ENCODE results near the gene MAST2. TPM values are rescaled to one million over a fixed set of nuclear protein-coding genes. Genes with fewer than 3 reads are reported as not detected.
"Not testable (repeated sequence)": the region's sequence is repeated elsewhere in the genome, so short reads cannot be mapped to it uniquely, and the experiment has no call there.

The MAST2 gene
- total RNA-seq, 2 experiments from 2014 or later = 20.9 to 23.7 TPM

- peaks cover 1% of the 10 kb centered on the region for H3K4me1 Mint-ChIP-seq
- no peak overlapping the region for H3K4me3 Mint-ChIP-seq
- peaks cover 23% of the 10 kb centered on the region for H3K36me3 Mint-ChIP-seq
- no peaks in the 10 kb centered on the region for H3K27me3 Mint-ChIP-seq
- POLR2A ChIA-PET = no interaction called here
- DNase-seq (no peak), ATAC-seq (ENCODE audit: low read depth) (no peak)
- H3K9me3 Mint-ChIP-seq = peaks cover 2% of the 10 kb centered on the region
- H3K27ac Mint-ChIP-seq = no peak overlapping the region
Measured at GRCh38 chr1:45824607-45825006, 21.2 kb downstream of the MAST2 start.

DNA sequence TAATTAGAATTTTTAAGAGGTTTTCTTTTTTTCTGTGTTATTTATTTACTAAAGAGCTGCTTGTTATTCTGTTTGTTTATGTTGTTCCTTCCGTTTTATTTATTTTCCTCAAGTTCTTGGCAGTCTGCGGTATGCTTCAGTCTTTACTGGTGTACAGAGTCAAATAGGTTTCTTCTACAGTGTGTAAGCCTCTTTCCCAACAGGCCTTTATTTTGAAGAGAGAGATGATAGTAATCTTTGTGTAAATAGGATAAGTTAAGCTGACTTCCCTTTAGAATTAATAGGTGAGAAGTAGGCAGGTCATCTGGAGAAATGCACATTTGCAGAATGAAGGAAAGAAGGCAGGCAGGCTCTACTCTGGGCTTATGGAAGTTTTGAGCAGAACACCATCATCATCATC is 23.8 kb downstream of the MAST2 start:
- Mint-ChIP-seq H3K9me3 (no peaks in the 10 kb centered on the region), H3K27me3 (no peaks in the 10 kb centered on the region), H3K36me3 (peaks cover 29% of the 10 kb centered on the region), H3K27ac (no peak overlapping the region), H3K4me3 (no peak overlapping the region), H3K4me1 (peaks cover under 1% of the 10 kb centered on the region)
- DNase-seq (no peak), ATAC-seq (ENCODE audit: low read depth) (no peak)
- POLR2A ChIA-PET = no interaction called here

DNA sequence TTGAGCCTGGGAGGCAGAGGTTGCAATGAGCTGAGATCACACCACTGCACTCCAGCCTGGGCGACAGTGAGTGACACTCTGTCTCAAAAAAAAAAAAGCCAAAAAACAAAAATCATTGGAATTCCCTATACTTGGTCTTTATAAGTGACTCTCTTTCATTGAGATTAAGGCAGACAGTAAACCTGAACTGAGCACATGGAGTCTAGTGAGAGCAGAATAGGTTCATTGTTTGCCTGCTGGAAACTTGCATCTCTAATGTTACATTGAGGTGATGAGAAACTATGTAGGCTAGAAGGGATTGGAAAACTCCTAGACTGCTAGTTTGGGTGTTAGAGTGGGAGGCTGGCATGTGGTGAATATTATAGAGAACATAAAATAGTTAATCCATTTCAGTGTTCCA is 25.4 kb downstream of the MAST2 start:
- Mint-ChIP-seq H3K9me3 (no peaks in the 10 kb centered on the region), H3K27me3 (no peaks in the 10 kb centered on the region), H3K27ac (no peak overlapping the region), H3K36me3 (peaks cover 32% of the 10 kb centered on the region), H3K4me1 (no peaks in the 10 kb centered on the region), H3K4me3 (no peak overlapping the region)
- DNase-seq (no peak), ATAC-seq (ENCODE audit: low read depth) (no peak)
- POLR2A ChIA-PET = no interaction called here

DNA sequence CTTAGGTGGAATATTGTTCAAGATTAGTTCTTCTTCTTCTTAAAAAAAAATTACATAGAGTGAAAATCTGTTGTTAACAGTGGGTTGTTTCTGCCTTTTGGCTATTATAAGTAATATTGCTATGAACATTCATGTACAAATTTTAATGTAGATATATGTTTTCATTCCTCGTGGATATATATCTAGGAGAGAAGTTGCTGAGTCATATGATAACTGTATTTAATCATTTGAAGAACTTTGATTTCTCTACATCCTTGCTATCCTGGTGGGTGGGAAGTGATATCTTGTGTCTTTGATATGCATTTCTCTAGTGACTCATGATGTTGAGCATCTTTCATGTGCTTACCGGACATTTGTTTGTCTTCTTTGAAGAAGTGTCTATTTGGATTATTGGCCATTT is 29.9 kb downstream of the MAST2 start:
- Mint-ChIP-seq H3K4me3 (no peak overlapping the region), H3K27me3 (no peaks in the 10 kb centered on the region), H3K9me3 (no peaks in the 10 kb centered on the region), H3K36me3 (peaks cover 22% of the 10 kb centered on the region), H3K27ac (no peak overlapping the region), H3K4me1 (no peaks in the 10 kb centered on the region)
- POLR2A ChIA-PET = no interaction called here
- ATAC-seq (ENCODE audit: low read depth) (no peak), DNase-seq (no peak)

- H3K27me3 Mint-ChIP-seq = no peaks in the 10 kb centered on the region
- DNase-seq (no peak), ATAC-seq (ENCODE audit: low read depth) (no peak)
- no peak overlapping the region for H3K4me3 Mint-ChIP-seq
- H3K36me3 Mint-ChIP-seq = peaks cover 19% of the 10 kb centered on the region
- H3K4me1 Mint-ChIP-seq = no peaks in the 10 kb centered on the region
- POLR2A ChIA-PET = no interaction called here
- no peaks in the 10 kb centered on the region for H3K9me3 Mint-ChIP-seq
- H3K27ac Mint-ChIP-seq = no peak overlapping the region
Measured at GRCh38 chr1:45834689-45835088, 31.3 kb downstream of the MAST2 start.

DNA sequence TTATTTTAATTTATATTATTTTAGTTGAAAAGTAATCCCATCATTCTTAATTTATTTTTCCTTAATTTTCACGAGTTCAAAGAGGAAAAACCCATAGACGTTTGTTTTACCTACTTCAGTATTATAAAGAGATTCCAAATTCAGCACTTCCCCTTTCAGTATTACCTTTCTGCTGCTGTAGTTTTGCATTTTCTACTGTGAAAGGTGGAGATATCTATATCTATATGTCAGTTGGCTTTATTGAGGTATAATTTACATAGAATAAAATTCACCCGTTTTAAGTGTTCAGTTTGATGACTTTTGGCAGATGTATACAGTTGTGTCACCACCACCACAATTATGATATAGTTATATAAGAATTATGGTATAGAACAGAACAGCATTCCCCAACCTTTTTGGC is 33.0 kb downstream of the MAST2 start:
- H3K4me3 Mint-ChIP-seq = no peak overlapping the region
- POLR2A ChIA-PET = no interaction called here
- DNase-seq = no peak
- no peak for ATAC-seq (ENCODE audit: low read depth)
- no peak overlapping the region for H3K27ac Mint-ChIP-seq
- H3K27me3 Mint-ChIP-seq = no peaks in the 10 kb centered on the region
- peaks cover 15% of the 10 kb centered on the region for H3K36me3 Mint-ChIP-seq
- no peaks in the 10 kb centered on the region for H3K4me1 Mint-ChIP-seq
- no peaks in the 10 kb centered on the region for H3K9me3 Mint-ChIP-seq

- peaks cover 14% of the 10 kb centered on the region for H3K36me3 Mint-ChIP-seq
- H3K27me3 Mint-ChIP-seq; H3K4me1 Mint-ChIP-seq; H3K9me3 Mint-ChIP-seq; POLR2A ChIA-PET; ATAC-seq (ENCODE audit: low read depth); H3K4me3 Mint-ChIP-seq; H3K27ac Mint-ChIP-seq; DNase-seq: not testable (repeated sequence)
Measured at GRCh38 chr1:45836861-45837260, 33.4 kb downstream of the MAST2 start.

- POLR2A ChIA-PET = interaction anchor here (0.7 kb wide), 1 partner anchor 1611 kb away, joined by 4 read pairs; no protein-coding TSS in a partner anchor
Measured at GRCh38 chr1:45838322-45838721, 34.9 kb downstream of the MAST2 start.

DNA sequence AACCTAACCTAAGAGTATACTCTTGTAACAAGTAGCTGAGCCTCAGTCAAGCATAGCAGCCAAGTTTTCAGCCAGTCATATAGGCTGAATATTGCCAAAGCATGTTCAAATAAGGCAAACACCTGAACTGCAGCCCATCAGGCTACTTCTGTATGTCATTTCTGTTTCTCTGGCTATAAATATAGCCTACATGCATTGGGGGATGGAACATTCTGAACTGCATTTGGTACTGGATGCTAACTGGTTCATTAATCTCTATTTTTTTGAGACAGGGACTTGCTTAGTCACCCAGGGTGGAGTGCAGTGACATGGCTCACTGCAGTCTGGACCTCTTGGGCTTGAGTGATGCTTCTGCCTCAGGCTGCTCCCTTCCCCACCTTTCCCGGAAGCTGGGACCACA is 37.3 kb downstream of the MAST2 start:
- POLR2A ChIA-PET = no interaction called here
- H3K27me3 Mint-ChIP-seq = no peaks in the 10 kb centered on the region
- peaks cover 10% of the 10 kb centered on the region for H3K4me1 Mint-ChIP-seq
- no peaks in the 10 kb centered on the region for H3K36me3 Mint-ChIP-seq
- H3K9me3 Mint-ChIP-seq = no peaks in the 10 kb centered on the region
- H3K4me3 Mint-ChIP-seq = no peak overlapping the region
- DNase-seq (no peak), ATAC-seq (ENCODE audit: low read depth) (no peak)
- no peak overlapping the region for H3K27ac Mint-ChIP-seq

More at GRCh38 chr1:45838322-45838721, 34.9 kb downstream of the MAST2 start:
- not testable (repeated sequence) for ATAC-seq (ENCODE audit: low read depth); H3K4me3 Mint-ChIP-seq; H3K36me3 Mint-ChIP-seq; H3K4me1 Mint-ChIP-seq; DNase-seq; H3K27me3 Mint-ChIP-seq; H3K9me3 Mint-ChIP-seq; H3K27ac Mint-ChIP-seq

GRCh38 chr1:45842786-45843185 is 39.4 kb downstream of the MAST2 start:
- POLR2A ChIA-PET = no interaction called here
- no peaks in the 10 kb centered on the region for H3K27me3 Mint-ChIP-seq
- peaks cover 3% of the 10 kb centered on the region for H3K36me3 Mint-ChIP-seq
- H3K4me3 Mint-ChIP-seq = peak overlapping the region; percentile 23
- ATAC-seq (ENCODE audit: low read depth) = no peak
- no peak for DNase-seq
- H3K4me1 Mint-ChIP-seq = peaks cover 10% of the 10 kb centered on the region
- no peak overlapping the region for H3K27ac Mint-ChIP-seq
- H3K9me3 Mint-ChIP-seq = no peaks in the 10 kb centered on the region

- ATAC-seq (ENCODE audit: low read depth) (no peak), DNase-seq (no peak)
- Mint-ChIP-seq H3K27me3 (no peaks in the 10 kb centered on the region), H3K36me3 (peaks cover 7% of the 10 kb centered on the region), H3K4me1 (peaks cover 10% of the 10 kb centered on the region), H3K9me3 (no peaks in the 10 kb centered on the region), H3K27ac (peak overlapping the region; percentile 37), H3K4me3 (peak overlapping the region; percentile 23)
- POLR2A ChIA-PET = no interaction called here
Measured at GRCh38 chr1:45843474-45843905, 40.1 kb downstream of the MAST2 start.

GRCh38 chr1:45844000-45844399 is 40.6 kb downstream of the MAST2 start:
- ATAC-seq (ENCODE audit: low read depth); H3K9me3 Mint-ChIP-seq; H3K27me3 Mint-ChIP-seq; DNase-seq; H3K4me3 Mint-ChIP-seq; H3K27ac Mint-ChIP-seq; POLR2A ChIA-PET: not testable (repeated sequence)
- Mint-ChIP-seq H3K4me1 (peaks cover 10% of the 10 kb centered on the region), H3K36me3 (peaks cover 12% of the 10 kb centered on the region)

- H3K4me1 Mint-ChIP-seq = peaks cover 10% of the 10 kb centered on the region
- no peak overlapping the region for H3K4me3 Mint-ChIP-seq
- H3K27me3 Mint-ChIP-seq = no peaks in the 10 kb centered on the region
- no peak for ATAC-seq (ENCODE audit: low read depth)
- POLR2A ChIA-PET = no interaction called here
- peaks cover 9% of the 10 kb centered on the region for H3K9me3 Mint-ChIP-seq
- DNase-seq = no peak
- no peak overlapping the region for H3K27ac Mint-ChIP-seq
- H3K36me3 Mint-ChIP-seq = peaks cover 24% of the 10 kb centered on the region
Measured at GRCh38 chr1:45846931-45847330, 43.5 kb downstream of the MAST2 start.

- DNase-seq (no peak), ATAC-seq (ENCODE audit: low read depth) (no peak)
- Mint-ChIP-seq H3K27me3 (no peaks in the 10 kb centered on the region), H3K27ac (no peak overlapping the region), H3K9me3 (peaks cover 9% of the 10 kb centered on the region), H3K4me1 (peaks cover 4% of the 10 kb centered on the region), H3K36me3 (peaks cover 24% of the 10 kb centered on the region), H3K4me3 (no peak overlapping the region)
- POLR2A ChIA-PET = no interaction called here
Measured at GRCh38 chr1:45848097-45848496, 44.7 kb downstream of the MAST2 start.

GRCh38 chr1:45848714-45849113 is 45.3 kb downstream of the MAST2 start:
- peaks cover 9% of the 10 kb centered on the region for H3K9me3 Mint-ChIP-seq
- H3K4me3 Mint-ChIP-seq = no peak overlapping the region
- H3K36me3 Mint-ChIP-seq = peaks cover 24% of the 10 kb centered on the region
- H3K4me1 Mint-ChIP-seq = no peaks in the 10 kb centered on the region
- H3K27ac Mint-ChIP-seq = no peak overlapping the region
- POLR2A ChIA-PET = no interaction called here
- H3K27me3 Mint-ChIP-seq = no peaks in the 10 kb centered on the region
- ATAC-seq (ENCODE audit: low read depth) (no peak), DNase-seq (no peak)
